Measurements from ENCODE around the gene THAP8.

- TF ChIP-seq CTCF (IDR thresholded peaks at IDR 0.05 in 4 of 5, conservative IDR thresholded peaks at IDR 0.05 in 1 of 5) (no peak), POLR2A (IDR thresholded peaks at IDR 0.05) (no peak)
Measured at GRCh38 chr19:36030264-36031148, 23.6 kb downstream of the THAP8 start.
